ENCODE measurements around the gene ARHGAP9.

Gene ARHGAP9

DNA sequence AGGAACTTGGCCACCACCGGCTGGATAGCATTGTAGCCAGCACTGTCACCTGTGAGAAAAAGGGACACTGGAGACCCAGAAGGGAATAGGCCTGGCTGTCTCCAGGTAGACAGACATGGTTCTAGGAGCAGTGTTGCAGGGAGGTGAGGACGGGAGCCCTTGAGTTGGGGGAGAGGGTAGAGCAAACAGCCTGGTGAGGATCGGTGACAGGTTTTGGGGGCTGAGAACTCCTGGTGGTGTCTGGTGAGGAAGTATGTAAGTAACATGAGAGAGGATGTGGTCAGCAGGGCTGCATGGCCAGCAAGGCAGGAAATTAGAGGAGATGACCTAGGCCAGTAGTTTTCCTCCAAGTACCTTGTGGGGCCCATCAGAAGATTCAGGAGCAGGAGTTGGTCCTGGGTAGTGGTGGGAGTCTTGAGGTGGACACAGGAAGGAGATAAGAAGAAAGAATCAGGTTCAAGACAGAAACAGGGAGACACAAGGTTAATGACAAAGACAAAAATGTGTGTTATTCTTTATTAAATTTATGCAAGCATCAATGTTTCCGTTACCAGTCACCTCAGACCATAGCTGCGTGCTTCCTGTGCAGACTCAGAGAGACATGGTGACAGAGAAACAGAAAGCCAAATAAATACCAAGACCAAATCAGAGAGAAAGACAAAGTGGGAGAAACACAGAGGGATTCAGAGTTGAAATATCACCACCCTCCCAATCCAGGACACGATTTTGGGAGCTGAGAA lies at the start of gene ARHGAP9:
Gene ARHGAP9, minus strand, starts transcription at position 491 of the 740 bp plus-strand sequence. Its CDS starts 460 bp downstream, at position 31.
- Histone ChIP-seq H3K9ac (ENCODE audit: low read length) (no peak within 1 kb of the TSS), H3K4me1 (ENCODE audit: control insufficient read depth, low read depth, low read length) (peaks cover 13% of the 10 kb centered on the region), H3K36me3 (ENCODE audit: control insufficient read depth, low read depth, low read length) (no peaks in the 10 kb centered on the region), H3K27me3 (ENCODE audit: control insufficient read depth, insufficient read depth, low read length) (peaks cover 50% of the 10 kb centered on the region), H3K4me3 (ENCODE audit: low read length) (no peak within 1 kb of the TSS), H3K9me3 (ENCODE audit: control insufficient read depth, low read depth, low read length) (no peaks in the 10 kb centered on the region), H3K27ac (ENCODE audit: low read length) (no peak within 1 kb of the TSS)

- Histone ChIP-seq H3K4me3 (ENCODE audit: low read length) (no peak overlapping the region), H3K4me1 (ENCODE audit: control insufficient read depth, low read depth, low read length) (peaks cover under 1% of the 10 kb centered on the region), H3K9ac (ENCODE audit: low read length) (no peak overlapping the region), H3K27ac (ENCODE audit: low read length) (no peak overlapping the region), H3K9me3 (ENCODE audit: control insufficient read depth, low read depth, low read length) (no peaks in the 10 kb centered on the region), H3K27me3 (ENCODE audit: control insufficient read depth, insufficient read depth, low read length) (no peaks in the 10 kb centered on the region), H3K36me3 (ENCODE audit: control insufficient read depth, low read depth, low read length) (peaks cover 53% of the 10 kb centered on the region)
Measured at GRCh38 chr12:57528831-57529555, 49.3 kb upstream of the ARHGAP9 start.

GRCh38 chr12:57528176-57528575 lies 48.5 kb upstream of the ARHGAP9 start:
- no peak overlapping the region for H3K9ac ChIP-seq (ENCODE audit: low read length)
- H3K27me3 ChIP-seq (ENCODE audit: control insufficient read depth, insufficient read depth, low read length) = no peaks in the 10 kb centered on the region
- no peak overlapping the region for H3K27ac ChIP-seq (ENCODE audit: low read length)
- H3K9me3 ChIP-seq (ENCODE audit: control insufficient read depth, low read depth, low read length) = no peaks in the 10 kb centered on the region
- H3K4me3 ChIP-seq (ENCODE audit: low read length) = no peak overlapping the region
- H3K36me3 ChIP-seq (ENCODE audit: control insufficient read depth, low read depth, low read length) = peaks cover 48% of the 10 kb centered on the region
- peaks cover 8% of the 10 kb centered on the region for H3K4me1 ChIP-seq (ENCODE audit: control insufficient read depth, low read depth, low read length)

DNA sequence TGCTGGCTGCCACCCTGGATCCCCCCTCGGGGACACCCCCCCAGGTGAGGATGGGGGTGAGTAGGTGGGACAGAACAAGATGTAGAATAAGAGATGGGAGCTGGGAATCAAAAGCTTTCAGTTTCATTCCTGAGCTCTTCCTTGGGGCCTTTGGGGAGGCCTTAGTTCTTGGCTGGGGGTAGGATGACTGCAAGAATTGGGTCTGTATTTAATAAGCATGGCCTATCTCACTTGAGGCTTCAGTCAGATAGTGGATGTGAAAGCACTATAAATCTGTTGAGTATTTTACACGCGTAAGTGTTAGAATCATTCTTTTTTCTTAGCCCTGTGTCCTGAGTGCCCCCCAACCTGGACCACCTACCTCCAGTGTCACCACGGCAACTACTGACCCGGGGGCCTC lies 47.5 kb upstream of the ARHGAP9 start:
- H3K36me3 ChIP-seq (ENCODE audit: control insufficient read depth, low read depth, low read length) = peaks cover 38% of the 10 kb centered on the region
- H3K27ac ChIP-seq (ENCODE audit: low read length) = no peak overlapping the region
- no peaks in the 10 kb centered on the region for H3K27me3 ChIP-seq (ENCODE audit: control insufficient read depth, insufficient read depth, low read length)
- H3K9me3 ChIP-seq (ENCODE audit: control insufficient read depth, low read depth, low read length) = no peaks in the 10 kb centered on the region
- H3K9ac ChIP-seq (ENCODE audit: low read length) = no peak overlapping the region
- no peak overlapping the region for H3K4me3 ChIP-seq (ENCODE audit: low read length)
- H3K4me1 ChIP-seq (ENCODE audit: control insufficient read depth, low read depth, low read length) = peaks cover 8% of the 10 kb centered on the region

DNA sequence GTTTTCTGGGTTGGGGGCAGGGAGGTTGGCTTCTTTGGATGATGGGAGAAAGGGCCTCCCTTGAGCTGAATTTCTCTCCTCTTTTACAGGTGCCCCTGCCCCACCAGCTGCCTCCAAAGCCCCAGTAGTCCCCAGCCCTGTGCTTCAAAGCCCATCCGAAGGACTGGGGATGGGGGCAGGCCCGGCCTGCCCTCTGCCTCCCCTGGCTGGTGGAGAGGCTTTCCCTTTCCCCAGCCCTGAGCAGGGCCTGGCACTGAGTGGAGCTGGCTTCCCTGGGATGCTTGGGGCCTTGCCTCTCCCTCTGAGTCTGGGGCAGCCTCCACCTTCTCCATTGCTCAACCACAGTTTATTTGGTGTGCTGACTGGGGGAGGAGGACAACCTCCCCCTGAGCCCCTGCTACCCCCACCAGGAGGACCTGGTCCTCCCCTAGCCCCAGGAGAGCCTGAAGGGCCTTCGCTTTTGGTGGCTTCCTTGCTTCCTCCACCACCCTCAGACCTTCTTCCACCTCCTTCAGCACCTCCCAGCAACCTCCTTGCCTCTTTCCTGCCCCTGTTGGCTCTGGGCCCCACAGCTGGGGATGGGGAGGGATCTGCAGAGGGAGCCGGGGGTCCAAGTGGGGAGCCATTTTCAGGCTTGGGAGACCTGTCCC lies 46.9 kb upstream of the ARHGAP9 start:
- Histone ChIP-seq H3K27ac (ENCODE audit: low read length) (no peak overlapping the region), H3K9ac (ENCODE audit: low read length) (no peak overlapping the region), H3K9me3 (ENCODE audit: control insufficient read depth, low read depth, low read length) (no peaks in the 10 kb centered on the region), H3K4me3 (ENCODE audit: low read length) (no peak overlapping the region), H3K27me3 (ENCODE audit: control insufficient read depth, insufficient read depth, low read length) (no peaks in the 10 kb centered on the region), H3K4me1 (ENCODE audit: control insufficient read depth, low read depth, low read length) (peaks cover 13% of the 10 kb centered on the region), H3K36me3 (ENCODE audit: control insufficient read depth, low read depth, low read length) (peaks cover 32% of the 10 kb centered on the region)

DNA sequence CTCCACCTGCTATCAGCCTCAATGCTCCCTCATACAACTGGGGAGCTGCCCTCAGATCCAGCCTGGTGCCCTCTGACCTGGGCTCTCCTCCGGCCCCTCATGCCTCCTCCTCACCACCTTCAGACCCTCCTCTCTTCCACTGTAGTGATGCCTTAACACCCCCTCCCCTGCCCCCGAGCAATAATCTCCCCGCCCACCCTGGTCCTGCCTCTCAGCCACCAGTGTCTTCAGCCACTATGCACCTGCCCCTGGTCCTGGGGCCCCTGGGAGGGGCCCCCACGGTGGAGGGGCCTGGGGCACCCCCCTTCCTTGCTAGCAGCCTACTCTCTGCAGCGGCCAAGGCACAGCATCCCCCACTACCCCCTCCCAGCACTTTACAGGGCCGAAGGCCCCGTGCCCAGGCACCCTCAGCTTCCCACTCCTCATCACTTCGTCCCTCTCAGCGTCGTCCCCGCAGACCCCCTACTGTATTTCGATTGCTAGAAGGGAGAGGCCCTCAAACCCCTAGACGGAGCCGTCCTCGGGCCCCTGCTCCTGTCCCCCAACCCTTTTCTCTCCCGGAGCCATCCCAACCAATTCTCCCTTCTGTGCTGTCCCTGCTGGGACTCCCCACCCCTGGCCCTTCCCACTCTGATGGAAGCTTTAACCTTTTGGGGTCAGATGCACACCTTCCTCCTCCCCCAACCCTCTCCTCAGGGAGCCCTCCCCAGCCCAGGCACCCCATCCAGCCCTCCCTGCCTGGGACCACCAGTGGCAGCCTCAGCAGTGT lies 46.1 kb upstream of the ARHGAP9 start:
- Histone ChIP-seq H3K4me1 (ENCODE audit: control insufficient read depth, low read depth, low read length) (peaks cover 18% of the 10 kb centered on the region), H3K9ac (ENCODE audit: low read length) (no peak overlapping the region)

GRCh38 chr12:57524814-57525614 lies 45.3 kb upstream of the ARHGAP9 start:
- Histone ChIP-seq H3K9ac (ENCODE audit: low read length) (no peak overlapping the region), H3K36me3 (ENCODE audit: control insufficient read depth, low read depth, low read length) (peaks cover 19% of the 10 kb centered on the region), H3K27ac (ENCODE audit: low read length) (no peak overlapping the region)

More for the DNA sequence above, 46.1 kb upstream of the ARHGAP9 start:
- no peaks in the 10 kb centered on the region for H3K27me3 ChIP-seq (ENCODE audit: control insufficient read depth, insufficient read depth, low read length)
- H3K27ac ChIP-seq (ENCODE audit: low read length) = no peak overlapping the region
- H3K4me3 ChIP-seq (ENCODE audit: low read length) = no peak overlapping the region
- no peaks in the 10 kb centered on the region for H3K9me3 ChIP-seq (ENCODE audit: control insufficient read depth, low read depth, low read length)
- peaks cover 27% of the 10 kb centered on the region for H3K36me3 ChIP-seq (ENCODE audit: control insufficient read depth, low read depth, low read length)

GRCh38 chr12:57523706-57524614 lies 44.3 kb upstream of the ARHGAP9 start:
- no peaks in the 10 kb centered on the region for H3K27me3 ChIP-seq (ENCODE audit: control insufficient read depth, insufficient read depth, low read length)
- peak overlapping the region; percentile 84 for H3K4me3 ChIP-seq (ENCODE audit: low read length)
- H3K4me1 ChIP-seq (ENCODE audit: control insufficient read depth, low read depth, low read length) = peaks cover 18% of the 10 kb centered on the region
- H3K9me3 ChIP-seq (ENCODE audit: control insufficient read depth, low read depth, low read length) = no peaks in the 10 kb centered on the region
- peak overlapping the region; percentile 49 for H3K9ac ChIP-seq (ENCODE audit: low read length)
- no peak overlapping the region for H3K27ac ChIP-seq (ENCODE audit: low read length)
- H3K36me3 ChIP-seq (ENCODE audit: control insufficient read depth, low read depth, low read length) = peaks cover 11% of the 10 kb centered on the region

More at GRCh38 chr12:57524814-57525614, 45.3 kb upstream of the ARHGAP9 start:
- peaks cover 18% of the 10 kb centered on the region for H3K4me1 ChIP-seq (ENCODE audit: control insufficient read depth, low read depth, low read length)
- H3K9me3 ChIP-seq (ENCODE audit: control insufficient read depth, low read depth, low read length) = no peaks in the 10 kb centered on the region
- no peak overlapping the region for H3K4me3 ChIP-seq (ENCODE audit: low read length)
- H3K27me3 ChIP-seq (ENCODE audit: control insufficient read depth, insufficient read depth, low read length) = no peaks in the 10 kb centered on the region

- Histone ChIP-seq H3K4me3 (ENCODE audit: low read length) (peak overlapping the region; percentile 84), H3K27ac (ENCODE audit: low read length) (peak overlapping the region; percentile 44), H3K9ac (ENCODE audit: low read length) (peak overlapping the region; percentile 49), H3K27me3 (ENCODE audit: control insufficient read depth, insufficient read depth, low read length) (no peaks in the 10 kb centered on the region), H3K9me3 (ENCODE audit: control insufficient read depth, low read depth, low read length) (no peaks in the 10 kb centered on the region), H3K36me3 (ENCODE audit: control insufficient read depth, low read depth, low read length) (peaks cover 8% of the 10 kb centered on the region), H3K4me1 (ENCODE audit: control insufficient read depth, low read depth, low read length) (peaks cover 18% of the 10 kb centered on the region)
Measured at GRCh38 chr12:57522887-57523705, 43.4 kb upstream of the ARHGAP9 start.

Measured in iPS-18a (cell line).